ENCODE data around the gene ANO6.

DNA sequence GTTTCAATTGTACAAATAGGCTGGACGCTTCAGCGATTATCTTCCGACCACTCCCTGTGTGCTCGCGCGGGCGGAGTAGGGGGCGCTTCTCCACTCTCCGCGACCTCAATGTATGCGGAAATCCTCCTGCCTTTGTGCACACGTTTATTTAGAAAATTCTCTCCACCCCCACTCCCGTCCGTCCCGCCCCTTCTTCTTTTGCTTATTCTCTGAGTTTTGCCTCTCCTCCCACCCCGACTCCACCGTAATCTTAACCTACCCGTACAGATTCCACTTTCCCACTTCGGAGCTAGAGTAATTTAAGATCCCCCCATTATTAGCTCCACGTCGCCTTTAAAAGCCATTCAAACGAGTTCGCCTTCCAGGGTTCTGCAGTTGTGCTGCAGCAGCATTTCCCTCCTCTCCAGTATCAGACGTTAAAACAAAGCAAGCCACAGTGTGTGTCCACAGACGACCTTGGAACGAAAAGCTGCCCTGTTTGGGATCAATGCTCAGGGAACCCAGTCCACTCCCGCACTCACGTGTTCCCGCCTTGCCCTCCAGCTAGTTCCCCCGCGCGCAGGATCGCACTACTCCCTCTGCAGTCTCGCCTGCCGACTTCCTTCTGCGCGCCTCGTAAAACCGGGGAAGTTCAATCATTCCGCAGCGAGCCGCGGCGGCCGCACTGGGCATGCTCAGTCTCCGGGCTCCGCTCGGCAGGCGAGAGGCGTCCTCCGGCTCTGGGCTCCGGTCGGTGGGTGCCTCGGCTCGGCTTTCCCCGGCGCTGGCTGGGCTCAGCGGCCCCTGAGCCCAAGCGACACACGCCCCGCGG lies at the start of gene ANO6:
- TF ChIP-seq, protein P1, sequence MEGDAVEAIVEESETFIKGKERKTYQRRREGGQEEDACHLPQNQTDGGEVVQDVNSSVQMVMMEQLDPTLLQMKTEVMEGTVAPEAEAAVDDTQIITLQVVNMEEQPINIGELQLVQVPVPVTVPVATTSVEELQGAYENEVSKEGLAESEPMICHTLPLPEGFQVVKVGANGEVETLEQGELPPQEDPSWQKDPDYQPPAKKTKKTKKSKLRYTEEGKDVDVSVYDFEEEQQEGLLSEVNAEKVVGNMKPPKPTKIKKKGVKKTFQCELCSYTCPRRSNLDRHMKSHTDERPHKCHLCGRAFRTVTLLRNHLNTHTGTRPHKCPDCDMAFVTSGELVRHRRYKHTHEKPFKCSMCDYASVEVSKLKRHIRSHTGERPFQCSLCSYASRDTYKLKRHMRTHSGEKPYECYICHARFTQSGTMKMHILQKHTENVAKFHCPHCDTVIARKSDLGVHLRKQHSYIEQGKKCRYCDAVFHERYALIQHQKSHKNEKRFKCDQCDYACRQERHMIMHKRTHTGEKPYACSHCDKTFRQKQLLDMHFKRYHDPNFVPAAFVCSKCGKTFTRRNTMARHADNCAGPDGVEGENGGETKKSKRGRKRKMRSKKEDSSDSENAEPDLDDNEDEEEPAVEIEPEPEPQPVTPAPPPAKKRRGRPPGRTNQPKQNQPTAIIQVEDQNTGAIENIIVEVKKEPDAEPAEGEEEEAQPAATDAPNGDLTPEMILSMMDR (IDR thresholded peaks at IDR 0.05; ENCODE audit: poor library complexity, severe bottlenecking) = peak; percentile 39
- TF ChIP-seq POLR2AphosphoS5 (IDR thresholded peaks at IDR 0.05) (peak; percentile 68), EP300 (conservative IDR thresholded peaks at IDR 0.05; ENCODE audit: poor library complexity, severe bottlenecking) (no peak), TAF1 (IDR thresholded peaks at IDR 0.05; ENCODE audit: low read depth) (no peak), RAD21 (conservative IDR thresholded peaks at IDR 0.05) (peak; percentile 57), EZH2 (IDR thresholded peaks at IDR 0.05; ENCODE audit: borderline replicate concordance, insufficient read depth, low read length, poor library complexity, severe bottlenecking) (no peak), SMC3 (conservative IDR thresholded peaks at IDR 0.05; ENCODE audit: poor library complexity) (peak; percentile 50), MXI1 (conservative IDR thresholded peaks at IDR 0.05; ENCODE audit: poor library complexity, severe bottlenecking) (peak; percentile 93)
- TF ChIP-seq, protein P2, sequence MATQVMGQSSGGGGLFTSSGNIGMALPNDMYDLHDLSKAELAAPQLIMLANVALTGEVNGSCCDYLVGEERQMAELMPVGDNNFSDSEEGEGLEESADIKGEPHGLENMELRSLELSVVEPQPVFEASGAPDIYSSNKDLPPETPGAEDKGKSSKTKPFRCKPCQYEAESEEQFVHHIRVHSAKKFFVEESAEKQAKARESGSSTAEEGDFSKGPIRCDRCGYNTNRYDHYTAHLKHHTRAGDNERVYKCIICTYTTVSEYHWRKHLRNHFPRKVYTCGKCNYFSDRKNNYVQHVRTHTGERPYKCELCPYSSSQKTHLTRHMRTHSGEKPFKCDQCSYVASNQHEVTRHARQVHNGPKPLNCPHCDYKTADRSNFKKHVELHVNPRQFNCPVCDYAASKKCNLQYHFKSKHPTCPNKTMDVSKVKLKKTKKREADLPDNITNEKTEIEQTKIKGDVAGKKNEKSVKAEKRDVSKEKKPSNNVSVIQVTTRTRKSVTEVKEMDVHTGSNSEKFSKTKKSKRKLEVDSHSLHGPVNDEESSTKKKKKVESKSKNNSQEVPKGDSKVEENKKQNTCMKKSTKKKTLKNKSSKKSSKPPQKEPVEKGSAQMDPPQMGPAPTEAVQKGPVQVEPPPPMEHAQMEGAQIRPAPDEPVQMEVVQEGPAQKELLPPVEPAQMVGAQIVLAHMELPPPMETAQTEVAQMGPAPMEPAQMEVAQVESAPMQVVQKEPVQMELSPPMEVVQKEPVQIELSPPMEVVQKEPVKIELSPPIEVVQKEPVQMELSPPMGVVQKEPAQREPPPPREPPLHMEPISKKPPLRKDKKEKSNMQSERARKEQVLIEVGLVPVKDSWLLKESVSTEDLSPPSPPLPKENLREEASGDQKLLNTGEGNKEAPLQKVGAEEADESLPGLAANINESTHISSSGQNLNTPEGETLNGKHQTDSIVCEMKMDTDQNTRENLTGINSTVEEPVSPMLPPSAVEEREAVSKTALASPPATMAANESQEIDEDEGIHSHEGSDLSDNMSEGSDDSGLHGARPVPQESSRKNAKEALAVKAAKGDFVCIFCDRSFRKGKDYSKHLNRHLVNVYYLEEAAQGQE (IDR thresholded peaks at IDR 0.05; ENCODE audit: borderline replicate concordance) = no peak
